ENCODE measurements around the gene OSBPL6. TPM values are rescaled to one million over a fixed set of nuclear protein-coding genes. Genes with fewer than 3 reads are reported as not detected.

OSBPL6 gene
- total and polyA plus RNA-seq, 7 donors = 0.23 to 3.2 (median 1.5) TPM

DNA sequence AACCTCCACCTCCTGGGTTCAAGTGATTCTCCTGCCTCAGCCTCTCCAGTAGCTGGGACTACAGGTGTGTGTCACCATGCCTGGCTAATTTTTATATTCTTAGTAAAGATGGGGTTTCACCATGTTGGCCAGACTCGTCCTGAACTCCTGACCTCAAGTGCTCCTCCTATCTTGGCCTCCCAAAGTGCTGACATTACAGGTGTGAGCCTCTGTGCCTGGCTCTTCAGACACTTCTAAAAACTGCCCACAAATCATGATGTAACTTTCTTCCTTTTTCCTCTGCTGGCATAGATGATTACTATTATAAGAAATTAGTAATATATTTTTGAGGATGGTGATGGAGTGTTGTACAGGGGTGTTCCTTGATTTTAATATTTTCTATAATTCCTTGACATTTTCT is 6.0 kb downstream of the OSBPL6 start:
- Histone ChIP-seq H3K27me3 (no peaks in the 10 kb centered on the region), H3K9me3 (no peaks in the 10 kb centered on the region), H3K27ac (no peak overlapping the region), H3K4me3 (no peak overlapping the region), H3K4me1 (peaks cover 0 to 3% (median 3%) of the 10 kb centered on the region in 4 donors), H3K36me3 (no peaks in the 10 kb centered on the region)
- intact Hi-C loops (cut with DNase I) = no loop called here
- TF ChIP-seq, protein P1, sequence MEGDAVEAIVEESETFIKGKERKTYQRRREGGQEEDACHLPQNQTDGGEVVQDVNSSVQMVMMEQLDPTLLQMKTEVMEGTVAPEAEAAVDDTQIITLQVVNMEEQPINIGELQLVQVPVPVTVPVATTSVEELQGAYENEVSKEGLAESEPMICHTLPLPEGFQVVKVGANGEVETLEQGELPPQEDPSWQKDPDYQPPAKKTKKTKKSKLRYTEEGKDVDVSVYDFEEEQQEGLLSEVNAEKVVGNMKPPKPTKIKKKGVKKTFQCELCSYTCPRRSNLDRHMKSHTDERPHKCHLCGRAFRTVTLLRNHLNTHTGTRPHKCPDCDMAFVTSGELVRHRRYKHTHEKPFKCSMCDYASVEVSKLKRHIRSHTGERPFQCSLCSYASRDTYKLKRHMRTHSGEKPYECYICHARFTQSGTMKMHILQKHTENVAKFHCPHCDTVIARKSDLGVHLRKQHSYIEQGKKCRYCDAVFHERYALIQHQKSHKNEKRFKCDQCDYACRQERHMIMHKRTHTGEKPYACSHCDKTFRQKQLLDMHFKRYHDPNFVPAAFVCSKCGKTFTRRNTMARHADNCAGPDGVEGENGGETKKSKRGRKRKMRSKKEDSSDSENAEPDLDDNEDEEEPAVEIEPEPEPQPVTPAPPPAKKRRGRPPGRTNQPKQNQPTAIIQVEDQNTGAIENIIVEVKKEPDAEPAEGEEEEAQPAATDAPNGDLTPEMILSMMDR (IDR thresholded peaks at IDR 0.05) = no peak
- TF ChIP-seq POLR2A (IDR thresholded peaks at IDR 0.05) (no peak), POLR2AphosphoS5 (IDR thresholded peaks at IDR 0.05) (no peak), EP300 (IDR thresholded peaks at IDR 0.05) (no peak)
- DNase-seq = no peak
- WGBS, 2 donors = 71 to 88% methylated on average over 1 of the region's 1 CpG

- no peak for TF ChIP-seq POLR2AphosphoS5 (IDR thresholded peaks at IDR 0.05)
- TF ChIP-seq POLR2A (IDR thresholded peaks at IDR 0.05) = no peak
- no peak for TF ChIP-seq EP300 (IDR thresholded peaks at IDR 0.05)
- TF ChIP-seq, protein P1 (IDR thresholded peaks at IDR 0.05) = no peak
- H3K27ac ChIP-seq = no peak overlapping the region
- no peaks in the 10 kb centered on the region for H3K27me3 ChIP-seq
- no peaks in the 10 kb centered on the region for H3K9me3 ChIP-seq
- DNase-seq = no peak
- no peaks in the 10 kb centered on the region for H3K36me3 ChIP-seq
- no peaks in the 10 kb centered on the region for H3K4me1 ChIP-seq
- no peak overlapping the region for H3K4me3 ChIP-seq
- intact Hi-C loops (cut with DNase I) = no loop called here
Measured at GRCh38 chr2:178202927-178203326, 8.6 kb downstream of the OSBPL6 start.

GRCh38 chr2:178204977-178205376 is 10.7 kb downstream of the OSBPL6 start:
- intact Hi-C loops (cut with DNase I) = no loop called here
- 62 to 77% methylated on average over 2 of the region's 2 CpGs for WGBS, 2 donors
- Histone ChIP-seq H3K36me3 (no peaks in the 10 kb centered on the region), H3K4me3 (no peak overlapping the region), H3K27me3 (no peaks in the 10 kb centered on the region), H3K27ac (no peak overlapping the region), H3K9me3 (no peaks in the 10 kb centered on the region), H3K4me1 (no peaks in the 10 kb centered on the region)
- no peak for DNase-seq
- TF ChIP-seq POLR2A (IDR thresholded peaks at IDR 0.05) (no peak), EP300 (IDR thresholded peaks at IDR 0.05) (no peak), POLR2AphosphoS5 (IDR thresholded peaks at IDR 0.05) (no peak)
- TF ChIP-seq, protein P1 (IDR thresholded peaks at IDR 0.05) = no peak

DNA sequence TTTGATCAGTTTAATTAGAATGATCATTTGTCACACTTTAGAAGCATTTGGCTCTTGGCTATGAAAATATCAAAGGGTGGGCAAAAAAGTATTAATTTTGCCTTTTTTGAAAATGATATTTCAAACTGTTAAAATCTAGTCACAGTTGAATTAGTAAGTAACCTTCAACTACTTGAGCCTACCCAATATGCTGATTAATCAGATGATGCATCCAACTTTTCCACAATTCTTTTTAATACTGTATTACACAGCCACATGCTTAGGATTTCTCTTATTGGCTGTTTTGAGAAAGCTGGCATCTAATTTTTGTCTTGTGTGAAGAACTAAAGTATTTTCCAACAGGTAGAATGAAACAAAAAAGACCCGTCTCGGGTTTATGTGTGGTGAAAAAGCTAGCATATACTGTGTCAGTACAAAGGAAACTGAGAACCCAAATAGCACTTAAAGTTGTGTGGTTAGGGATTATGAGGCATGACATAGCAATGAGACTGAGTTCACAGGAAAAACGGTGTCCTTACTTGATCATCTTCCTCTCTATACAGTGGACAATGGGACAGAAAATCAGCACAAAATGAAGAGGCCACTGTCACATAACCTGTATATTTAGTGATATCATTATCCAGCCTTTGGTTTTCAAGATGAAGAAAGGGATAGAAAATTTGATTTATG is 11.7 kb downstream of the OSBPL6 start:
- Histone ChIP-seq H3K27ac (no peak overlapping the region), H3K4me1 (no peaks in the 10 kb centered on the region), H3K36me3 (no peaks in the 10 kb centered on the region), H3K9me3 (no peaks in the 10 kb centered on the region), H3K4me3 (no peak overlapping the region), H3K27me3 (no peaks in the 10 kb centered on the region)
- 72 to 86% methylated on average over 3 of the region's 3 CpGs for WGBS, 2 donors
- DNase-seq = no peak
- TF ChIP-seq EP300 (IDR thresholded peaks at IDR 0.05) = no peak
- no peak for TF ChIP-seq POLR2AphosphoS5 (IDR thresholded peaks at IDR 0.05)
- TF ChIP-seq POLR2A (IDR thresholded peaks at IDR 0.05) = no peak
- TF ChIP-seq, protein P1 (IDR thresholded peaks at IDR 0.05) = no peak
- intact Hi-C loops (cut with DNase I) = no loop called here

DNA sequence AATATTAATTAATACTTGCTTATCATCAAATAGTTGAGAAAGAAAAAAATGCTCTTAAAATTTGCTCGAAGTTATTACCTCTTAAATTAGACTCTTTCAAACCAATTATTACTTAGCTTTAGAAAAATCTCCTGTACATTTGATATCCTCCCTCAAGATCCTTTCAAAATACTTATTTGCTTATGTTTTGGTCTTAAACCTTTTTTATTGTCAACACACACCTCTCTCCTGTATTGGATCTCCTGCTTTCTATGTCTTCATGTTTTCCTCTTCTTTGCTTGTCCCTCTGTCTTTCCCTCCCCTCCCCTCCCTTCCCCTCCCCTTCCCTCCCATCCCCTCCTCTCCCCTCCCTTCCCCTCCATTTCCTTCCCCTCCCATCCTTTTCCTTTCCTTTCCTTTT is 14.0 kb downstream of the OSBPL6 start:
- Histone ChIP-seq H3K36me3 (no peaks in the 10 kb centered on the region), H3K4me1 (no peaks in the 10 kb centered on the region), H3K27ac (no peak overlapping the region), H3K27me3 (no peaks in the 10 kb centered on the region), H3K4me3 (no peak overlapping the region), H3K9me3 (no peaks in the 10 kb centered on the region)
- TF ChIP-seq, protein P1 (IDR thresholded peaks at IDR 0.05) = no peak
- no peak for TF ChIP-seq EP300 (IDR thresholded peaks at IDR 0.05)
- no peak for TF ChIP-seq POLR2A (IDR thresholded peaks at IDR 0.05)
- intact Hi-C loops (cut with DNase I) = no loop called here
- WGBS, 2 donors = 86 to 89% methylated on average over 1 of the region's 1 CpG
- no peak for DNase-seq

Data from sigmoid colon (tissue), 7 donors.